CD4-positive, CD25-positive, alpha-beta regulatory T cell (primary cell): Measurements from ENCODE around the gene CFAP100. TPM values are rescaled to one million over a fixed set of nuclear protein-coding genes. Genes with fewer than 3 reads are reported as not detected.

ENCODE experiments used
- ATAC-seq, 2 donors: fragments of 150-1000 bp; cut with Tn5 transposase; one replicate each; pipeline ENCODE4 v1.10.0; 2021; ENCODE audit warnings: low read depth in 2 of 2, moderate number of reproducible peaks in 2 of 2, moderate library complexity in 1 of 2
- DNase-seq, 3 donors: peaks; one replicate each; pipeline versions ENCODE4 v3.0.0 to v3.0.0-alpha.2; 2012 to 2022; ENCODE audit warnings: mixed read lengths in 1 of 3
- H3K27ac ChIP-seq: one replicate; pipeline ENCODE4 v1.7.0; 2013; ENCODE audit warnings: mild to moderate bottlenecking, low read length; ENCODE audit not compliant: insufficient read depth, poor library complexity, severe bottlenecking
- H3K27me3 ChIP-seq: one replicate; pipeline ENCODE4 v1.7.0; 2013; ENCODE audit warnings: low read length; ENCODE audit not compliant: control insufficient read depth, insufficient read depth
- H3K36me3 ChIP-seq: one replicate; pipeline ENCODE4 v1.7.0; 2013; ENCODE audit warnings: mild to moderate bottlenecking, low read length, moderate library complexity; ENCODE audit not compliant: control insufficient read depth, insufficient read depth
- H3K4me1 ChIP-seq: 2 replicates; pipeline ENCODE4 v1.7.0; 2013; ENCODE audit warnings: mild to moderate bottlenecking, low read length; ENCODE audit not compliant: insufficient read depth, control insufficient read depth, poor library complexity, severe bottlenecking
- H3K4me3 ChIP-seq: one replicate; pipeline ENCODE4 v1.7.0; 2013; ENCODE audit warnings: low read depth, mild to moderate bottlenecking, low read length, moderate library complexity
- H3K9me3 ChIP-seq, 2 experiments: 1 replicate in 1 of 2; 2 replicates in 1 of 2; pipeline ENCODE4 v1.7.0; 2013; ENCODE audit warnings: low read length in 2 of 2, mild to moderate bottlenecking in 1 of 2, moderate library complexity in 1 of 2; ENCODE audit not compliant: control insufficient read depth in 2 of 2
- H3K27ac Mint-ChIP-seq, 3 donors: one replicate each; pipeline ENCODE4 v1.8.0; 2020 to 2022; ENCODE audit warnings: mild to moderate bottlenecking in 3 of 3, mixed read lengths in 3 of 3, moderate library complexity in 2 of 3
- H3K27me3 Mint-ChIP-seq: one replicate; pipeline ENCODE4 v1.8.0; 2022; ENCODE audit warnings: mild to moderate bottlenecking, mixed read lengths
- H3K36me3 Mint-ChIP-seq: one replicate; pipeline ENCODE4 v1.8.0; 2020; ENCODE audit warnings: mixed read lengths
- H3K4me1 Mint-ChIP-seq, 4 donors: one replicate each; pipeline ENCODE4 v1.8.0; 2020 to 2022; ENCODE audit warnings: mixed read lengths in 4 of 4, mild to moderate bottlenecking in 1 of 4
- H3K4me3 Mint-ChIP-seq, 4 donors: one replicate each; pipeline ENCODE4 v1.8.0; 2020 to 2022; ENCODE audit warnings: mild to moderate bottlenecking in 4 of 4, mixed read lengths in 4 of 4, moderate library complexity in 3 of 4
- H3K9me3 Mint-ChIP-seq, 7 donors: one replicate each; pipeline ENCODE4 v1.8.0; 2020 to 2022; ENCODE audit warnings: mixed read lengths in 7 of 7, mild to moderate bottlenecking in 3 of 7, moderate library complexity in 2 of 7
- polyA plus RNA-seq, 4 donors: library from polyadenylated mRNA; unstranded; fragments of 300-500 nt; fragmentation: Illumina TruSeq; gene quantifications; one replicate each; pipeline ENCODE4 v1.2.3, GENCODE V29; 2021
- total RNA-seq: library from RNA; stranded (reverse); gene quantifications from one replicate; pipeline ENCODE4 v1.2.3, GENCODE V29; 2022

The CFAP100 gene
- total and polyA plus RNA-seq, 5 donors from 2014 or later: not detected

- peaks cover 20 to 47% (median 35%) of the 10 kb centered on the region in 4 donors for H3K4me1 Mint-ChIP-seq
- H3K27ac ChIP-seq: peak within 1 kb of the TSS; percentile 81
- no peaks in the 10 kb centered on the region for H3K27me3 ChIP-seq
- peaks cover 16% of the 10 kb centered on the region for H3K36me3 ChIP-seq
- ATAC-seq (peak; percentile 84 to 86), DNase-seq (peak; percentile 89 to 93 (median 91))
- H3K4me3 Mint-ChIP-seq: peak within 1 kb of the TSS; percentile 89 to 92 (median 91)
- H3K27ac Mint-ChIP-seq: peak within 1 kb of the TSS; percentile 71 to 93 (median 89)
- H3K4me3 ChIP-seq: peak within 1 kb of the TSS; percentile 84
- no peaks in the 10 kb centered on the region for H3K9me3 ChIP-seq
- H3K36me3 Mint-ChIP-seq: peaks cover 22% of the 10 kb centered on the region
- no peaks in the 10 kb centered on the region for H3K27me3 Mint-ChIP-seq
- H3K4me1 ChIP-seq: peaks cover 40% of the 10 kb centered on the region
- no peaks in the 10 kb centered on the region for H3K9me3 Mint-ChIP-seq
These were observed 80.9 kb downstream of the CFAP100 start, which contains the start of gene ZXDC for GRCh38 chr3:126475413-126476114. Gene ZXDC (minus strand): TSS chr3:126475891. CDS start chr3:126475865, 26 bp downstream.

GRCh38 chr3:126476166-126477060, 81.7 kb downstream of the CFAP100 start:
- Histone ChIP-seq H3K36me3 (peaks cover 7% of the 10 kb centered on the region), H3K4me3 (peak overlapping the region; percentile 84), H3K9me3 (no peaks in the 10 kb centered on the region), H3K4me1 (peaks cover 40% of the 10 kb centered on the region), H3K27ac (peak overlapping the region; percentile 76), H3K27me3 (no peaks in the 10 kb centered on the region)
- peaks cover 14% of the 10 kb centered on the region for H3K36me3 Mint-ChIP-seq
- DNase-seq (no peak), ATAC-seq (no peak)
- H3K9me3 Mint-ChIP-seq: no peaks in the 10 kb centered on the region
- H3K4me1 Mint-ChIP-seq: peaks cover 20 to 41% (median 29%) of the 10 kb centered on the region in 4 donors
- H3K27me3 Mint-ChIP-seq: no peaks in the 10 kb centered on the region
- peak overlapping the region; percentile 86 to 90 (median 86) for H3K4me3 Mint-ChIP-seq
- H3K27ac Mint-ChIP-seq: peak overlapping the region; percentile 71 to 93 (median 89)

GRCh38 chr3:126477061-126477380, 82.3 kb downstream of the CFAP100 start:
- H3K4me1 ChIP-seq: peaks cover 36% of the 10 kb centered on the region
- H3K4me3 Mint-ChIP-seq: peak overlapping the region; percentile 81 to 92 (median 85)
- peaks cover 14% of the 10 kb centered on the region for H3K36me3 Mint-ChIP-seq
- H3K27ac ChIP-seq: no peak overlapping the region
- no peaks in the 10 kb centered on the region for H3K27me3 ChIP-seq
- peak overlapping the region in 2 of 3 donors; percentile 88 to 89 for H3K27ac Mint-ChIP-seq
- DNase-seq (no peak), ATAC-seq (no peak)
- H3K36me3 ChIP-seq: peaks cover 3% of the 10 kb centered on the region
- H3K9me3 ChIP-seq: no peaks in the 10 kb centered on the region
- no peak overlapping the region for H3K4me3 ChIP-seq
- peaks cover 20 to 37% (median 26%) of the 10 kb centered on the region in 4 donors for H3K4me1 Mint-ChIP-seq
- H3K9me3 Mint-ChIP-seq: no peaks in the 10 kb centered on the region
- H3K27me3 Mint-ChIP-seq: no peaks in the 10 kb centered on the region

- no peak overlapping the region for H3K27ac Mint-ChIP-seq
- Histone ChIP-seq H3K4me1 (peaks cover 19% of the 10 kb centered on the region), H3K36me3 (no peaks in the 10 kb centered on the region), H3K4me3 (no peak overlapping the region), H3K9me3 (no peaks in the 10 kb centered on the region), H3K27me3 (no peaks in the 10 kb centered on the region), H3K27ac (no peak overlapping the region)
- no peaks in the 10 kb centered on the region for H3K9me3 Mint-ChIP-seq
- ATAC-seq (no peak), DNase-seq (no peak)
- peaks cover 1% of the 10 kb centered on the region for H3K27me3 Mint-ChIP-seq
- peak overlapping the region in 1 of 4 donors; percentile 86 for H3K4me3 Mint-ChIP-seq
- peaks cover under 1% of the 10 kb centered on the region for H3K36me3 Mint-ChIP-seq
- peaks cover 4 to 20% (median 9%) of the 10 kb centered on the region in 4 donors for H3K4me1 Mint-ChIP-seq
These were observed 84.0 kb downstream of the CFAP100 start for GRCh38 chr3:126478581-126479310.

GRCh38 chr3:126479642-126480041, 84.9 kb downstream of the CFAP100 start:
- H3K27ac Mint-ChIP-seq: no peak overlapping the region
- peaks cover 5% of the 10 kb centered on the region for H3K27me3 Mint-ChIP-seq
- Histone ChIP-seq H3K4me3 (no peak overlapping the region), H3K27ac (no peak overlapping the region), H3K9me3 (no peaks in the 10 kb centered on the region), H3K36me3 (no peaks in the 10 kb centered on the region), H3K4me1 (peaks cover 10% of the 10 kb centered on the region), H3K27me3 (no peaks in the 10 kb centered on the region)
- H3K4me1 Mint-ChIP-seq: peaks cover 2 to 12% (median 5%) of the 10 kb centered on the region in 4 donors
- no peak overlapping the region for H3K4me3 Mint-ChIP-seq
- DNase-seq: no peak
- no peak for ATAC-seq
- H3K9me3 Mint-ChIP-seq: no peaks in the 10 kb centered on the region
- no peaks in the 10 kb centered on the region for H3K36me3 Mint-ChIP-seq

- H3K4me3 Mint-ChIP-seq: peak overlapping the region in 1 of 4 donors; percentile 25
- H3K27ac Mint-ChIP-seq: no peak overlapping the region
- Histone ChIP-seq H3K4me1 (peaks cover 6% of the 10 kb centered on the region), H3K36me3 (no peaks in the 10 kb centered on the region), H3K27me3 (no peaks in the 10 kb centered on the region), H3K4me3 (no peak overlapping the region), H3K9me3 (no peaks in the 10 kb centered on the region), H3K27ac (no peak overlapping the region)
- no peaks in the 10 kb centered on the region for H3K36me3 Mint-ChIP-seq
- peaks cover 5% of the 10 kb centered on the region for H3K27me3 Mint-ChIP-seq
- H3K9me3 Mint-ChIP-seq: no peaks in the 10 kb centered on the region
- peaks cover 0 to 10% (median 5%) of the 10 kb centered on the region in 4 donors for H3K4me1 Mint-ChIP-seq
- DNase-seq: no peak
- no peak for ATAC-seq
These were observed 85.5 kb downstream of the CFAP100 start for GRCh38 chr3:126480206-126480605.

- H3K27me3 ChIP-seq: no peaks in the 10 kb centered on the region
- H3K9me3 Mint-ChIP-seq: no peaks in the 10 kb centered on the region
- no peak overlapping the region for H3K27ac ChIP-seq
- peaks cover 6% of the 10 kb centered on the region for H3K4me1 ChIP-seq
- no peak for DNase-seq
- H3K9me3 ChIP-seq: no peaks in the 10 kb centered on the region
- ATAC-seq: no peak
- no peaks in the 10 kb centered on the region for H3K36me3 Mint-ChIP-seq
- peaks cover 0 to 10% (median 5%) of the 10 kb centered on the region in 4 donors for H3K4me1 Mint-ChIP-seq
- H3K27ac Mint-ChIP-seq: no peak overlapping the region
- H3K4me3 Mint-ChIP-seq: peak overlapping the region in 1 of 4 donors; percentile 79
- no peaks in the 10 kb centered on the region for H3K36me3 ChIP-seq
- peaks cover 5% of the 10 kb centered on the region for H3K27me3 Mint-ChIP-seq
- no peak overlapping the region for H3K4me3 ChIP-seq
These were observed 86.2 kb downstream of the CFAP100 start for GRCh38 chr3:126480861-126481260.
